Mammary epithelial cell (primary cell): ENCODE results near the gene ANKRD40.

Experiments used
- EZH2 ChIP-seq: IDR thresholded peaks from 2 replicates; pipeline ENCODE4 v1.6.1; 2012; ENCODE audit warnings: low read length, inconsistent platforms, borderline replicate concordance
- TF ChIP-seq, protein P1 (sequence below), 2 donors: IDR thresholded peaks in 1 of 2; conservative IDR thresholded peaks in 1 of 2; 2 replicates each; pipeline ENCODE4 v1.5.1; 2011 to 2012; ENCODE audit warnings: inconsistent platforms in 2 of 2, low read length in 2 of 2, mild to moderate bottlenecking in 2 of 2, control low read depth in 1 of 2, low read depth in 1 of 2; ENCODE audit not compliant: insufficient read depth in 1 of 2; ENCODE audit errors: extremely low read depth in 1 of 2

DNA sequence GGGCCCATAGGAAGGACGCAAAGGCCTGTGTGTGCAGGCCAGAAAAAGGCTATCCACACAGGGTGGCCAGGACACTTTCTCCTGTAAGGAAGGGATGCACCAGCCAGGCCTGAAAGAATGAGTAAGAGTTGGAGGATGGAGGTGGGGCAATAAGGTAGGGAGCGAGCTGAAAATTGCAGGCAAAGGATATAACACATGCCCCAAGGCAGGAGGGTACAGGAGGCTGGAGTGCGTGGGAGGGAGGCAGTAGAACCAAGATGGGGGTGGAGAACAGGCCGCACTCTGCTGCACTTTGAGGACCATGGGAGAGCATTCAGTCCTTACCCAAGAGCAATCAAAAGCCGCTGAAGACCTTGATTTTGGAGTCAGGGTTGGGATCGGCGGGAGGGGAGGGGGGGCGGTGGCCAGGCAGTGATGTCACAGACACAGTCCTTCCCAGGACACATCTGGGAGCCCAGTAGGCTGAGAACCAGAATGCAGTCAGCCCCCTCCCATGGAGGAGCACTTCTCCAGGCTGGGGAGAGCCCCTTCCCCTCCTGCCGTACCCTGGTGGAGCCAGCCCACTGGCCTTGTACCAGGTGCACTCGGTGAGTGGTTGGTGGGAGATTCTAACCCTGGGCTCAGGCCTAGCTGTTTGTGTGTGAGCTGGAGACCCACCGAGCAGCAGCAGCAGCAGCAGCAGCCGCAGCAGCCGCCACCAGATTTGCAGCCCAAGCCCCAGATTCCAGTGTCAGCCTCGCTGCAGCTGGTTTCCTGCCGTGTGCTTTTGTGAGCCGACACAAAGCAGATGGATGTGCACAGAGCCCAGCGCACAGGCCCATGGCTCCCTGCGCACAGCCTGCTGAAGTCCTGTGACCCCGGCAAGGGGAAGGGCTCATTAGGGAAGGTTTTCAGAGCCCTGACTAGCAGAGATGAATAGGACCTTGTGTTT, 17.5 kb downstream of the ANKRD40 start:
- TF ChIP-seq, protein P1, sequence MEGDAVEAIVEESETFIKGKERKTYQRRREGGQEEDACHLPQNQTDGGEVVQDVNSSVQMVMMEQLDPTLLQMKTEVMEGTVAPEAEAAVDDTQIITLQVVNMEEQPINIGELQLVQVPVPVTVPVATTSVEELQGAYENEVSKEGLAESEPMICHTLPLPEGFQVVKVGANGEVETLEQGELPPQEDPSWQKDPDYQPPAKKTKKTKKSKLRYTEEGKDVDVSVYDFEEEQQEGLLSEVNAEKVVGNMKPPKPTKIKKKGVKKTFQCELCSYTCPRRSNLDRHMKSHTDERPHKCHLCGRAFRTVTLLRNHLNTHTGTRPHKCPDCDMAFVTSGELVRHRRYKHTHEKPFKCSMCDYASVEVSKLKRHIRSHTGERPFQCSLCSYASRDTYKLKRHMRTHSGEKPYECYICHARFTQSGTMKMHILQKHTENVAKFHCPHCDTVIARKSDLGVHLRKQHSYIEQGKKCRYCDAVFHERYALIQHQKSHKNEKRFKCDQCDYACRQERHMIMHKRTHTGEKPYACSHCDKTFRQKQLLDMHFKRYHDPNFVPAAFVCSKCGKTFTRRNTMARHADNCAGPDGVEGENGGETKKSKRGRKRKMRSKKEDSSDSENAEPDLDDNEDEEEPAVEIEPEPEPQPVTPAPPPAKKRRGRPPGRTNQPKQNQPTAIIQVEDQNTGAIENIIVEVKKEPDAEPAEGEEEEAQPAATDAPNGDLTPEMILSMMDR (conservative IDR thresholded peaks at IDR 0.05 in 1 of 2, IDR thresholded peaks at IDR 0.05 in 1 of 2; ENCODE audit: extremely low read depth in 1 of 2, insufficient read depth in 1 of 2, low read depth in 1 of 2, low read length in 2 of 2), result no peak
- no peak for TF ChIP-seq EZH2
